SKM-1 (cell line): ENCODE measurements around the gene TPST1.
"Not testable (repeated sequence)": the region's sequence is repeated elsewhere in the genome, so short reads cannot be mapped to it uniquely, and the experiment has no call there.

Source experiments
- DNase-seq: peaks from one replicate; lab custom pipeline; 2025; ENCODE audit not compliant: unreplicated experiment; lab: John Stamatoyannopoulos, UW

Gene TPST1

DNA sequence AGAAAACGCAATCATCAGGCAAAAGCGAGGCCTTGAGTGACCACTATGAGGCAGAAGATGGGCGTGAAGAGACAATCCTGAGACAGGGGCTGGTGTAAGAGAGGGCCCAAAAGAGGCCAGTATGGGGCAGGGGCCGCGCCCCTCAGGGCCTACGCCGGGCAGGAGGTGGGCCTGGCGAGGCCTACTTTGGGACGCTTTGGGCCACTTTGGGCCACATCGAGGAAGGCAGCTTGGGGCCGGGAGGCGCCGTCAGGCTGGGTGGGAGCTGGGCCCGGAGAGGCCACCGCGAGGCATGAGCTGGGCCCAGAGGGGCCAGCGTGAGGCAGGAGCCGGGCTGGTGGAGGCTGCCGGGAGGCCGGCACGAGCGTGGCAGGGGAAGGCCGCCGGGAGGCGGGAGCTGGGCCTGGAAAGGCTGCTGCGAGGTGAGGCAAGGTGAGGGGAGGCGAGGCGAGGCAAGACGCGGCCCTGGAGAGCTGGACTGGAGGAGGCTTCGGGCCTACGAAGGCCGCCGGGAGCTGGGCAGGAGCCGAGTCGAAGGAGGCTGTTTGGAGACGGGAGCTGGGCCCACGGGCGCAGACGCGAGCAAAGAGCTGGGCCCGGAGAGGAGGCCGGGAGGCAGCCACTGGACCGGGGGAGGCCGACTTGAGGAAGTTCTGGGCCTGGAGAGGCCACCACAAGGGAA lies 171.3 kb downstream of the TPST1 start:
- no peak for DNase-seq

DNA sequence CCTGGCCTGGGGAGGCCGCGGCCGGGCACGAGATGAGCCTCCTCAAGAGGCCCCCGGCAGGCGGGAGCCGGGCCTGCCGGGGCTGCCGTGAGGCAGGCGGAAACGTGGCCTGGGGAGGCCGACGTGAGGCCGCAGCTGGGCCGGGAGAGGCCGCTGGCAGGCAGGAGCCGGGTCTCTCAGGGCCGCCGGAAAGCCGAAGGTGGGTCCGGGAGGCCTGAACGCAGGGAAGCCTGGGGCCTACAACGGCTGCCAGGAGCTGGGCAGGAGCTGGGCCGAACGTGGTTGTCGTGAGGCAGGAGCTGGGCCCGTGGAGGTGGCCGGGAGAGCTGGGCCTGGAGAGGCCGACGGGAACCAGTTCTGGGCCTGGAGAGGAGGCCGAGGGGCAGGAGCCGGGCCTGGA lies 171.9 kb downstream of the TPST1 start:
- DNase-seq = no peak

DNA sequence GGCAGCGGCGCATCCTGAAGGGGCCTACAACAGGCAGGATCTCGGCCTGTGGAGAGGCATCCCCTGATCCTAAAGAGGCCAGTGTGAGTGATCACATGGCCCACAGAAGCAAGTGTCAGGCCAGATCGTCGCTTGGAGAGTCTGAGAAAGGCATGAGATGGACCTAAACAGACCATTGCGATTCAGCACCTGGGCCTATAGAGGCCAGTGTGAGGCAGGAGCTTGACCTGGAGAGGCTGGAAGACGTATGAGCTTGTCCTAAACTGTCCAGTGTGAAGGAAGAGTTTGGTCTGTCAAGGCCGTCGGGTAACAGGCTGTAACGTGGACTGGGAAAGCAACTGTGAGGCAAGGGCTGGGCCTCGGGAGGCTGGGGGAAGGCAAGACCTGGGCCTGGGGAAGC lies 172.6 kb downstream of the TPST1 start:
- DNase-seq = no peak

DNA sequence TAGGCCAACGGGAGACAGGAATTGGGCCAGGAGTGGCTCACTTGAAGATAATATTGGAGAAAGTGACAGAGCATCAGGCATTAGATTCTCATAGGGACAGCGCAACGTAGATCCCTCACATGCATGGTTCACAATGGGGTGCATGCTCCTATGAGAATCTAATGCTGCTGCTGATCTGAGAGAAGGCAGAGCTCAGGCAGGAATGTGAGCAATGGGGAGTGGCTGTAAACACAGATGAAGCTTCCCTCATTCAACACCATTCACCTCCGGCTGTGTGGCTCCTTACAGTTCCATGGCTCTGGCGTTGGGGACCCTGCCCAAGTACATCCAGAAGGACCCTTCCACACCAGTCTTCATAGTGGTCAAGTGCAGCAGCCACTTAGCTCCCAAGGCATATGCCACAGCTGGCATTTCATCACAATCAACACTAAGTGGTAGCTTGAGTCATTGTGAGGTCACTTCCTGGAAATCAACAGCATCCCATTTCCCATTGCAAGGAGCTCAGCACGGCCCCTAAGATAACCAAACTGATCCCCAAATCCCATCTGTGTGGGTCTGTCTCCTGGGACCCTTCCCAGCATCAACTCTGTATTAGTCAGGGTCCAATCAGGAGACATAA lies 174.5 kb downstream of the TPST1 start:
- no peak for DNase-seq

DNA sequence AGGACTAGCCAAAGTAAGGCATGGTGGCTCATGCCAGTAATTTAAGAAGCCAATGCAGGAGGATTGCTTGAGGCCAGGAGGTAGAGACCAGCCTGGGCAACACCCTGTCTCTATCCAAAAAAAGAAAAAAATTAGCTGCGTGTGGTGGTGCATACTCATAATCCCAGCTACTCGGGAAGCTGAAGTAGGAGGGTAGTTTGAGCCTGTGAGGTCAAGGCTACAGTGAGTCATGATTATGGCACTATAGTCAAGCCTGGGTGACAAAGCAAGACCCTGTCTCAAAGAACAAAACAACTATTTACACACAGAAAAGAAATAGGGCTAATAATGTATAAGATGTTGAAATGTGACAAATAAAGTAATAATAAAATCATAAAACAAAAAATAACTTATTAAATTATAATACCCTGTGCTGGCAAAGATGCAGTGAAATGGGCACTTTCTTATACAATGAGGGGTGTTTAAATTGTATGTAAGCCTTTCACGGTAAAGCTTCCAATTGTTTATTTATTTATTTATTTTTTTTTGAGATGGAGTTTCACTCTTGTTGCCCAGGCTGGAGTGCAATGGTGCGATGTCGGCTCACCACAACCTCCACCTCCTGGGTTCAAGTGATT lies 175.2 kb downstream of the TPST1 start:
- no peak for DNase-seq

DNA sequence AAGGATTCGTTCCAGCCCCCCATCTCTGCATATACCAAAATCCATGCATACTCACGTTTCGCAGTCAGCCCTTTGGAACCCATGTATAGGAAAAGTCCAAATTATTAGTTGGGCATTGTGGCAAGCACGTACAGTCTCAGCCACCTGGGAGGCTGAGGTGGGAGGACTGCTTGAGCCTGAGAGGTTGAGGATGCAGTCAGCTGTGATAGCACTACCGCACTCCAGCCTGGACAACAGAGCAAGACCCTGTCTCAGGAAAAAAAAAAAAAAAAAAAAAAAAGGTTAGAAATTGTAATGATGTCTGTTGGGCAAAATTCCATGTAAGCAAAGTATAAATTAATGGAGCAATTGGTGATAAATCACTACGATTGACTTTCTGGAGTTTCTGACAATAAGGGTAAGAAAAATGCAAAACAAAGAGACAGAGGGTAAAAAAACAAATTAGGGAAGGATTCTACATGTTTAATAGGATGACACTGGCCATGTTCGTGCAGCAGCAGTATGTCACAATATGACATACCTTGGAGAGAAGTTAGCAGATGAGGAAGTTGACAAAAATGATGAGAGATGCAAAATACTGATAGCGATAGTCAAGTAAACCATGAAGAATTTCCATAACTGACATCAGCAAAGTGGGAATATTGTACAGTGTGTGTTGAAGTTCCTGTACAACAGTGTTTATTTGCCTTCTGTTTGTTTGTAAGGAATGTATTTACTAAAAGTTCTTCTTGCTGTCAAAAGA lies 177.2 kb downstream of the TPST1 start:
- not testable (repeated sequence) for DNase-seq

DNA sequence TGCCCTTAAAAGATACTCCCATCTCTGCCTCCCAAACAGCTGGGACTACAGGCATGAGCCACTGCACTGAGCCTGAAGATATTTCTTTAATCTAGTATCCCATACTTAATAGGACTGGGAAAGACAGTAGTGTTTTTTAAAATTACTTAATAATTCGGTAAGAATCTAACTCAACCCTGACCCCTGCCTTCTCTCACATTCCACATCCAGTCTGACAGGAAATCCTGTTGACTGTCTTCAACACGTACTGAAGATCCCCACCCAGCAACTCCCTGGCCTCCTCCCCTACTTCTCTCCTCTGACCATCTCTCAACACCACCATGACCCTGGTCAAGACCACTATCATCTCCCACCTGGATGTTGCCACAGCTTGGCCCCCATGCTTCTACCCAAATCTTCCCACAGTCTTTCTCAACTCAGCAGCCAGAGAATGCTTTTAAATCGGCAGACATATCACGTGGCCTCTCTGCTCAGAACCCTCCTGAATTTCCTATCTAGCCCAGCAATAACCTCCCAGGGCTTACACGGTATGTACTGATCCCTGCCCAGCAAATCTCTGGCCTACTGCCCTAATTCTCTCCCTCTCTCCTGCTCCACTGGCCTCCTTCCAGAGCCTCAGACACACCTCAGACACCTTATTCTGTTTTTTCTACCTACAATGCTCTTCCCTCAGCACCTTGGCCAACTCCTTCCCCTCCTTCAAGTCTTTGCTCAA lies 180.2 kb downstream of the TPST1 start:
- not testable (repeated sequence) for DNase-seq

DNA sequence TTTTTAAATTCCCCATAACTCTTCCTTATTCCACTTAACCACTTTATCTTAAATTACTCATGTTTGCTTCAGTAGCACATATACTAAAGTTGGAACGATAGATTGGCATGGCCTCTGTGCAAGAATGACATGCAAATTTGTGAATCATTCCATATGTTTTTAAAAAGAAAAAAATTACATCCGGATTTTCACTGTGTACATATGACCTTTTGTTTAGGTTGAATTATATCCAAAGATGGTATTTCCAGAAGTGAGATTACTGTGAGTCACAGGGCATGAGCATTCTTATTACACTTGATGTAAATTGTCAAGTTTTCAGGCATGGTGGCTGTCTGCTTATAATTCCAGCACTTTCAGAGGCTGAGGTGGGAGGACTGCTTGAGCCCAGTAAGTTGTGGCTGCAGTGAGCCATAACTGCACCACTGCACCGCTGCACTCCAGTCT lies 190.0 kb downstream of the TPST1 start:
- not testable (repeated sequence) for DNase-seq

DNA sequence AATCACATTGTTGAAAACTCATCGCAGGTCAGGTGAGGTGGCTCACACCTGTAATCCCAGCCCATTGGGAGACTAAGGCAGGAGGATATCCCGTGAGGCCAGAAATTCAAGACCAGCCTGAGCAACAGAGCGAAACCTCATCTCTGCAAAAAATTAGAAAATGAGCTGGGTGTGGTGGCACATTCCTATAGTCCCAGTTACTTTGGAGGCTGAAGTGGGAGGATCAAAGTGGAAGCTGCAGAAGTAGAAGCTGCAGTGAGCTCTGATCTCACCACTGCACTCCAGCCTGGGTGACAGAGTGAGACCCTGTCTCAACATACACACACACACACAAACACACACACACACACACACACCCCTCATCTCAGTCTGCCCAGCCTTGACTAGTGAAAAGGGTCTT lies 190.9 kb downstream of the TPST1 start:
- DNase-seq = not testable (repeated sequence)

DNA sequence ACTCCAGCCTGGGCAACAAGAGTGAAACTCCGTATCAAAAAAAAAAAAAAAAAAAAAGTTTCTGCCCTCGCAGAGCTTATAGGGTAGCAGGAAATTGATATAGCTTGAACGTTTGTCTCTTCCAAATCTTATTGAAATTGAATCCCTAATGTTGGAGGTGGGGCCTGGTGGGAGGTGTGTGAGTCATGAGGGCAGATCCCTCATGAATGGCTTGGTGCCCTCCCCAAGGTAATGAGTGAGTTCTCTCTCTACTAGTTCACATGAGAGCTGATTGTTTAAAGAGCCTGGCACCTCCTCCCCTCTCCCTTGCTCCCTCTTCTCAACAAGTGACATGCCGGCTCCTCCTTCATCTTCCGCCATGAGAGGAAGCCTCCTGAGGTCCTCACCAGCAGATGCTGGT lies 193.7 kb downstream of the TPST1 start:
- DNase-seq = not testable (repeated sequence)

DNA sequence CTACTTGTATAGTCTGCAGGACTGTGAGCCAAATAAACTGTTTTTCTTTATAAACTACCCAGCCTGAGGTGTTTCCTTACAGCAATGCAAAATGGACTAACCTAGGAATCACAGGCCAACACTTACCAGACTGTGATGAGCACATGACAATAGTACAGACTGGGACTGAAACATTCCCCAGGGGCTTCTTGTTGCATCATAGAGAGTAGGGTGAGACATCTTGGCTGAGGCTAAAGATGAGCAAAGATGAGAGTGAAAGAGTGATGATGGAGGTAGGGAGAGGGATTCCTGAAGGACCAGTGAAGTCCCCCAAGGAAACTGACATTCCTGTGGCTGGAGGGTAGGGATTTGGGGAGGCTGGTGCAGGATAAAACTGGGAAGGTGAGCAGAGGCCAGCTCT lies 194.4 kb downstream of the TPST1 start:
- no peak for DNase-seq

DNA sequence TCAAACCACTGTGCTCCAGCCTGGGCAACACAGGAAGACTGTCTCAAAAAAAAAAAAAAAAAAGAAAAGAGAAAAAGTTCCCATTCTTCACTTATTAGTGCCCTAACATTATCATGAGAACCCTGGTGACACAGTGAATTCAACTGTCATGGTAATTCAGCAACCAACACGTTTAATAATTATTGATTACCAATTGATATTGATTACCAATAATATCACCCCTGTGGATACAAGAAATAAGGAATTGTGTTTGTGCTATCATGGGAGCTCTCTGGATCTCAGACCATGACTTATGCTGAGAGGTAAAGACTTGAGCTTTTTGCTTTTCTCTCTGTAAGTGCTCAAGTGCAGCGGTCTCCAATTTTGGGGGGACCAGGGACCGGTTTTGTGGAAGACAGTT lies 195.3 kb downstream of the TPST1 start:
- DNase-seq = no peak

DNA sequence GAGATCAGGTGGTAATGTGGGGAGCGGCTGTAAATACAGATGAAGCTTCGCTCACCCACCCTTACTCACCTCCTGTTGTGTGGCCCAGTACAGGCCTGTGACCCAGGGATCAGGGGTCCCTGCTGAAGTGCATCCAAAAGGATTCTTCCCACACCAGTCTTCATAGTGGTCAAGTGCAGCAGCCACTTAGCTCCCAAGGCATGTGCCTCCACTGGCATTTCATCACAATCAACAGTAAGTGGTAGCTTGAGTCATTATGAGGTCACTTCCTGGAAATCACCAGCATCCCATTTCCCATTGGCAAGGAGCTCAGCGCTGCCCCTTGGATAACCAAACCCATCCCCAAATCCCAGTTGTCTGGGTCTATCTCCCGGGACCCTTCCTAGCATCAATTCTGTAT lies 196.0 kb downstream of the TPST1 start:
- not testable (repeated sequence) for DNase-seq

DNA sequence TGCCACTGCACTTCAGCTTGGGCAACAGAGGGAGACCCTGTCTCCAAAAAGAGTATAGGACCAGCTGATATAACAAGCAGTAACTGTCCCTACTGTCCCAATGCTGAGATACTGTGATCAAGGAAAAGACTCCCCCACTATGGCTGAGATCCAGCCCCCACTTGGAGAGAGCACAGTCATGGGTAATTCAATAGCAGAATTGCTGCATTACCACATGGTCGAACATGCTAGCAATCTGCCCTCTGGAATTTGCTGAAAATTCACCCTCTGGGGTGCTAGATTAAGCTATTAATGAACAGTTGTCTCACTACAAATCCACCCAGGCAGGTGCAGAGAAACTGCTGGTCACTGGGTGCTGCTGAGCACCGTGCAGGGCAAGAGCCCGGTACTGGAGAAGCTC lies 196.8 kb downstream of the TPST1 start:
- DNase-seq = not testable (repeated sequence)

DNA sequence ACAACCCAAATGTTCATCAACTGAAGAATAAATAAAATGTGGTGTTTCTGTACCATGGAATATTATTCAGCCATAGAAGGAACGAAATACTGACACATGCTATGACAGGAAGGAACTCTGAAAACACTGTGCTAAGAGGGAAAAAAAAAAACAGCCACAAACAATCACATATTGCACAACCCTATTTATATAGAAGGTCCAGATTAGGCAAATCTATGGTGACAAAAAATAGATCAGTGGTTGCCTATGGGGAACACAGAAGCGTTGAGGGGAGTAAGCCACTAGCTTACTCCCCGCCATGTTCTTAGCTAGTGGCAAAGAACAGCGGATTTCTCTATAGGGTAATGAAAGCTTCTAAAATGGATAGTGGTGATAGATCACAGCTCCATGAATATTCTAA lies 198.4 kb downstream of the TPST1 start:
- DNase-seq = no peak

DNA sequence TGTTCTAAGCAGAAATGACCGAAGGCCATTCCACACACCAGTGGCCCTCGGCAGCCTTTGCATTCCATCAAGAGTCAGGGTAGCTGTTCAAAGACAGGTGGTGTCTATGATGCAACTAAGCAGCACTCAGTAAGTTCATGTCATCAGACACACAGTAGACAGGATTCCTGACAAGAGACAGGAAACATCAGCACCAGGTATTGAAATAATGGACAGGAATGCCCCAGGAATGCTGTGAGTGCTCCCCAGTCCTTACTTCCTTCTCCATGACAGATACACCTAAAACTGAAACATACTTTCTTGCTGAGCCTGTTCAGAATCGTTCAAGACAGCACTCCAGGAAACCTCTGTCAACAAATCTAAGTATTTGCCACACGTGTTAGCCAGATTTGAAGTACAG lies 204.4 kb downstream of the TPST1 start:
- DNase-seq = no peak
